Ovary (tissue), 9 donors: ENCODE results near the gene TSHZ2. TPM values are rescaled to one million over a fixed set of nuclear protein-coding genes. Genes with fewer than 3 reads are reported as not detected.
"Not testable (repeated sequence)": the region's sequence is repeated elsewhere in the genome, so short reads cannot be mapped to it uniquely, and the experiment has no call there.

Experiments used
- DNase-seq, 5 donors: peaks; one replicate each; pipeline ENCODE4 v3.0.0-alpha.2; 2019 to 2020
- H3K27ac ChIP-seq, 2 donors: fragments of 200-600 bp; one replicate each; pipeline versions ENCODE4 v1.5.1 to v1.8.0; 2019 to 2022
- H3K27me3 ChIP-seq: fragments of 200-600 bp; one replicate; pipeline ENCODE4 v1.8.0; 2022
- H3K36me3 ChIP-seq: fragments of 200-600 bp; sonication (generic); one replicate; pipeline ENCODE4 v1.5.1; 2019
- H3K4me1 ChIP-seq: one replicate; pipeline ENCODE4 v1.8.1; 2013; ENCODE audit warnings: mild to moderate bottlenecking, moderate library complexity; ENCODE audit not compliant: insufficient read depth
- H3K4me3 ChIP-seq: fragments of 200-600 bp; sonication (generic); one replicate; pipeline ENCODE4 v1.5.1; 2017
- H3K9me3 ChIP-seq, 2 donors: fragments of 200-600 bp in 1 of 2; sonication (generic) in 1 of 2; one replicate each; pipeline versions ENCODE4 v1.5.1 to v1.8.1; 2013 to 2019; ENCODE audit warnings: mild to moderate bottlenecking in 1 of 2, moderate library complexity in 1 of 2
- CTCF ChIP-seq, 3 donors: fragments of 450-650 bp in 2 of 3; fragments of 200-600 bp in 1 of 3; IDR thresholded peaks; one replicate each; pipeline versions ENCODE4 v1.5.1 to v1.8.0; 2016 to 2022; ENCODE audit warnings: antibody characterized with exemption in 3 of 3, mild to moderate bottlenecking in 1 of 3
- EP300 ChIP-seq: sonication (generic); formaldehyde crosslinking; IDR thresholded peaks from one replicate; pipeline ENCODE4 v1.6.1; 2017; ENCODE audit warnings: antibody characterized with exemption
- POLR2A ChIP-seq: fragments of 450-650 bp; IDR thresholded peaks from one replicate; pipeline ENCODE4 v1.6.1; 2017; ENCODE audit warnings: antibody characterized with exemption, mild to moderate bottlenecking, moderate library complexity
- WGBS, 3 donors: extraction: QIAGEN DNeasy Blood & Tissue Kit in 1 of 3; methylation state at CpG; one replicate each; pipeline versions ENCODE4 v1.1.5 to v1.1.7; 2013 to 2017; 5-methylcytosine and 5-hydroxymethylcytosine counted together
- intact Hi-C, 4 donors: fragments of 100-400 bp; cut with DNase I; formaldehyde crosslinking; loops; one replicate each; pipeline versions ENCODE4 v1.11.0 to v1.15.1; 2022 to 2023
- polyA plus RNA-seq, 2 donors: library from polyadenylated mRNA; stranded (reverse); fragments of 200-250 nt in 1 of 2; fragments of 350-450 nt in 1 of 2; fragmentation: Illumina TruSeq in 1 of 2; extraction: RNeasy Lipid Tissue Mini Kit (QIAGEN cat#74804) in 1 of 2; gene quantifications; one replicate each; pipeline ENCODE4 v1.2.3, GENCODE V29; 2013 to 2014
- total RNA-seq, 7 donors: library from RNA; depleted of rRNA in 2 of 7; stranded (reverse); fragments of >200 nt in 2 of 7; fragmentation: NEBNext Ultra II Directional in 3 of 7; extraction: Animal tissue kit (Norgen Biotek cat#: 25700) in 3 of 7; gene quantifications; one replicate each; pipeline versions ENCODE4 v1.1.0 to v1.2.4, GENCODE V29; 2016 to 2023
- donor health status: DM: no; HTN: no; CAD: no; lungs with moderate emphysema.
- donor health status: DM: no; HTN: no; CAD: no.
- donor health status: Bipolar disorder and iron deficiency.
- donor health status: DM: yes; HTN: yes; CAD: no.
- donor health status: DM: no; HTN: no; CAD: no.
- donor health status: DM: yes; HTN: yes; CAD: no.

Gene TSHZ2
- total and polyA plus RNA-seq, 9 donors, result 18.2 to 113 (median 40.2) TPM

DNA sequence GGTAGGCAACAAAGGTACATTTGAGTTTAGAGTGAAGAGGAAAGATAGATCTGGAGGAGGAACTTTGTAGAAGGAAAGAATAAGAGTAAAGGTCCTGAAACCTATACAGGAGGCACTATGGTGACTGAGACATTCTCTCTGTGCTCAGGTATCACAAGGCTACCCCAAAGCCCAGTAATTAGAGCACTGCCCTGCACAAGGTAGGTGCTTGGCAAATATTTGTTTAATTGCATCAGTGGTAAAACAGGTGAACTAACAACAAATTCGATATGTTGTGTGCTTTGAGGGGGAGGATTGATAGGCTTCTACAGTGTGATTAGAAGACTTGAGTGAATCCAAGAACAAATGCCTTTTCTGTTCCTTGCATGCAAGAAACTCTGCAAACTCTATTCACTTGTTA, 6.8 kb upstream of the TSHZ2 start:
- no peaks in the 10 kb centered on the region for H3K36me3 ChIP-seq
- no peaks in the 10 kb centered on the region for H3K27me3 ChIP-seq
- intact Hi-C loops, result no loop called here
- H3K4me3 ChIP-seq, result no peak overlapping the region
- no peak overlapping the region for H3K27ac ChIP-seq
- TF ChIP-seq EP300, result no peak
- no peak for TF ChIP-seq POLR2A
- TF ChIP-seq CTCF (IDR thresholded peaks at IDR 0.05), result no peak
- H3K9me3 ChIP-seq, result no peaks in the 10 kb centered on the region
- 27 to 45% (median 36%) methylated on average over 1 of the region's 1 CpG for WGBS, 3 donors
- peaks cover 2% of the 10 kb centered on the region for H3K4me1 ChIP-seq
- no peak for DNase-seq

DNA sequence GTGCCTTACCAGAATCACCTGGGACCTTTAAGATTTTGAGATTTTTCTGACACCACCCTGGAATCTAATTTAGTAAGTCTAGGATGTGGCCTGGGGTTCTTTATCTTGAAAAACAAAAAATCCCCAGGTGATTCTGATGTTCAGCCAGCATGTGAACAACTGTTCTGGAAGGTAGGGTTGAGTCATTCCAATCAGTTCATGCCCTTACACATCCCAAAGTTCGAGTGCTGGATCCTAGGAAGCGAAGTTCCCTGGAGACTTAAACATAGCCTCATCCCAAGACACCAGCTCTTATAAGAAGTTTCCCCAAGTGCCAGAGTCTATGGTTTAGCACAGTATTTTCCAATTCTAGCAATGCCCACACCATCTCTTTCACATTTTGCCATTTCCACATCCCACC, 6.3 kb upstream of the TSHZ2 start:
- Histone ChIP-seq H3K27me3 (no peaks in the 10 kb centered on the region), H3K4me1 (peaks cover 2% of the 10 kb centered on the region), H3K36me3 (no peaks in the 10 kb centered on the region), H3K4me3 (no peak overlapping the region), H3K27ac (no peak overlapping the region), H3K9me3 (no peaks in the 10 kb centered on the region)
- DNase-seq, result no peak
- TF ChIP-seq EP300, result no peak
- intact Hi-C loops, result no loop called here
- 85 to 92% (median 91%) methylated on average over 2 of the region's 2 CpGs for WGBS, 3 donors

GRCh38 chr20:52966543-52966942, 5.6 kb upstream of the TSHZ2 start:
- H3K4me1 ChIP-seq, intact Hi-C loops: not testable (repeated sequence)

GRCh38 chr20:52971498-52972189, 514 bp upstream of the TSHZ2 start:
- DNase-seq, result no peak
- 4 to 6% (median 5%) methylated on average over 12 to 16 of the region's 16 CpGs for WGBS, 3 donors

More at GRCh38 chr20:52966543-52966942, 5.6 kb upstream of the TSHZ2 start:
- not testable (repeated sequence) for H3K36me3 ChIP-seq, DNase-seq, H3K27me3 ChIP-seq, H3K4me3 ChIP-seq, H3K27ac ChIP-seq, H3K9me3 ChIP-seq

GRCh38 chr20:52972965-52973819, 1.0 kb downstream of the TSHZ2 start:
- Histone ChIP-seq H3K9me3 (no peaks in the 10 kb centered on the region), H3K36me3 (no peaks in the 10 kb centered on the region), H3K4me1 (peaks cover 5% of the 10 kb centered on the region), H3K27ac (peak overlapping the region; percentile 64 to 80), H3K27me3 (no peaks in the 10 kb centered on the region), H3K4me3 (peak overlapping the region; percentile 66)
- intact Hi-C loops, result no loop called here
- peak; percentile 36 to 67 (median 53) for DNase-seq
- WGBS, 3 donors, result 1 to 2% (median 1%) methylated on average over 39 of the region's 39 CpGs
- TF ChIP-seq EP300 (no peak), POLR2A (no peak), CTCF (IDR thresholded peaks at IDR 0.05) (no peak)

More at GRCh38 chr20:52971498-52972189, 514 bp upstream of the TSHZ2 start:
- H3K4me1 ChIP-seq, result peaks cover 2% of the 10 kb centered on the region
- no peaks in the 10 kb centered on the region for H3K27me3 ChIP-seq
- peak overlapping the region; percentile 66 for H3K4me3 ChIP-seq
- no peak for TF ChIP-seq CTCF (IDR thresholded peaks at IDR 0.05)
- no peak for TF ChIP-seq POLR2A
- no peak for TF ChIP-seq EP300
- H3K27ac ChIP-seq, result peak overlapping the region; percentile 23 to 33
- intact Hi-C loops, result no loop called here
- no peaks in the 10 kb centered on the region for H3K36me3 ChIP-seq
- H3K9me3 ChIP-seq, result no peaks in the 10 kb centered on the region
